Measurements from ENCODE around the gene NUSAP1. TPM values are rescaled to one million over a fixed set of nuclear protein-coding genes. Genes with fewer than 3 reads are reported as not detected.

NUSAP1 gene
- total RNA-seq, 1 donor from 2014 or later = 159 TPM

DNA sequence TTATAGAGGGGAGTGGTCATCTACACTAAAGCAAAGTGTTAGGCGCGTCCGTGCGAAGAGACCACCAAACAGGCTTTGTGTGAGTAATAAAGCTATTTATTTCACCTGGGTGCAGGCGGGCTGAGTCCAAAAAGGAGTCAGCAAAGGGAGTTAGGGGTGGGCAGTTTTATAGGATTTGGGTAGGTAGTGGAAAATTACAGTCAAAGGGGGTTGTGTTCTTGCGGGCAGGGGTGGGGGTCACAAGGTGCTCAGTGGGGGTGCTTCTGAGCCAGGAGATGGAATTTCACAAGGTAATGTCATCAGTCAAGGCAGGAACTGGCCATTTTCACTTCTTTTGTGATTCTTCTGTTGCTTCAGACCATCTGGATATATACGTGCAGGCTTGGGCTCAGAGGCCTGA lies 47.4 kb upstream of the NUSAP1 start:
- Mint-ChIP-seq H3K27ac (ENCODE audit: unreplicated experiment) (peak overlapping the region; percentile 93), H3K36me3 (ENCODE audit: low read depth) (peaks cover 25% of the 10 kb centered on the region), H3K9me3 (no peaks in the 10 kb centered on the region), H3K27me3 (ENCODE audit: low read depth) (no peaks in the 10 kb centered on the region), H3K4me3 (peak overlapping the region; percentile 90), H3K4me1 (peaks cover 44% of the 10 kb centered on the region)
- DNase-seq (ENCODE audit: low read depth, low spot score) = no peak
- TF ChIP-seq, protein P1, sequence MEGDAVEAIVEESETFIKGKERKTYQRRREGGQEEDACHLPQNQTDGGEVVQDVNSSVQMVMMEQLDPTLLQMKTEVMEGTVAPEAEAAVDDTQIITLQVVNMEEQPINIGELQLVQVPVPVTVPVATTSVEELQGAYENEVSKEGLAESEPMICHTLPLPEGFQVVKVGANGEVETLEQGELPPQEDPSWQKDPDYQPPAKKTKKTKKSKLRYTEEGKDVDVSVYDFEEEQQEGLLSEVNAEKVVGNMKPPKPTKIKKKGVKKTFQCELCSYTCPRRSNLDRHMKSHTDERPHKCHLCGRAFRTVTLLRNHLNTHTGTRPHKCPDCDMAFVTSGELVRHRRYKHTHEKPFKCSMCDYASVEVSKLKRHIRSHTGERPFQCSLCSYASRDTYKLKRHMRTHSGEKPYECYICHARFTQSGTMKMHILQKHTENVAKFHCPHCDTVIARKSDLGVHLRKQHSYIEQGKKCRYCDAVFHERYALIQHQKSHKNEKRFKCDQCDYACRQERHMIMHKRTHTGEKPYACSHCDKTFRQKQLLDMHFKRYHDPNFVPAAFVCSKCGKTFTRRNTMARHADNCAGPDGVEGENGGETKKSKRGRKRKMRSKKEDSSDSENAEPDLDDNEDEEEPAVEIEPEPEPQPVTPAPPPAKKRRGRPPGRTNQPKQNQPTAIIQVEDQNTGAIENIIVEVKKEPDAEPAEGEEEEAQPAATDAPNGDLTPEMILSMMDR (conservative IDR thresholded peaks at IDR 0.05) = no peak

DNA sequence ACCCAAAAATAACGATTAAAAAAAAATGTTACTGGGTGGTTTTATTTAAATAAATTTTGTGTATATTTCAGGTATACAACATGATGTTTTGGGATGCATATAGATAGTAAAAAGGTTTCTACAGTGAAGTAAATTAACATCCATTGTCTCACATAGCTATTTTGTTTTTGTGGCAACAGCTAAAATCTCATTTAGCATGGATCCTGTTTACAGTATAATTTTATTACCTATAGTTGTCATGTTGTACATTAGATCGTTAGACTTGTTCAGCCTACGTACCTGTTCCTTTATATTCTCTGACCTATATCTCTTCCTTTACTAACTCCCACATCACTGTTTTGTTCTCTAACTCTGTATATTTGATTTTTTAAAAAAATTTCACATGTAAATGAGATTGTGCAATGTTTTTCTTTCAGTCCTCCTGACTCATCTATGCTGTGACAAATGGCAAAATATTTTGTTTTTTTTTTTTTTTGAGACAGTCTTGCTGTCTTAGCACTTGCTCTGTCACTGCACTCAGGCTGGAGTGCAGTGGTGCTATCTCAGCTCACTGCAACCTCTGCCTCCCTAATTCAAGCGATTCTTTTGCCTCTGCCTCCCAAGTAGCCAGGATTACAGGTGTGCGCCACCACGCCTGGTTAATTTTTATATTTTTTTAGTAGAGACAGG lies 45.9 kb upstream of the NUSAP1 start:
- peak overlapping the region; percentile 64 for H3K4me3 Mint-ChIP-seq
- H3K4me1 Mint-ChIP-seq = peaks cover 44% of the 10 kb centered on the region
- H3K36me3 Mint-ChIP-seq (ENCODE audit: low read depth) = peaks cover 28% of the 10 kb centered on the region
- no peak for DNase-seq (ENCODE audit: low read depth, low spot score)
- TF ChIP-seq, protein P1 (conservative IDR thresholded peaks at IDR 0.05) = no peak
- H3K27ac Mint-ChIP-seq (ENCODE audit: unreplicated experiment) = no peak overlapping the region
- H3K27me3 Mint-ChIP-seq (ENCODE audit: low read depth) = no peaks in the 10 kb centered on the region
- H3K9me3 Mint-ChIP-seq = no peaks in the 10 kb centered on the region

DNA sequence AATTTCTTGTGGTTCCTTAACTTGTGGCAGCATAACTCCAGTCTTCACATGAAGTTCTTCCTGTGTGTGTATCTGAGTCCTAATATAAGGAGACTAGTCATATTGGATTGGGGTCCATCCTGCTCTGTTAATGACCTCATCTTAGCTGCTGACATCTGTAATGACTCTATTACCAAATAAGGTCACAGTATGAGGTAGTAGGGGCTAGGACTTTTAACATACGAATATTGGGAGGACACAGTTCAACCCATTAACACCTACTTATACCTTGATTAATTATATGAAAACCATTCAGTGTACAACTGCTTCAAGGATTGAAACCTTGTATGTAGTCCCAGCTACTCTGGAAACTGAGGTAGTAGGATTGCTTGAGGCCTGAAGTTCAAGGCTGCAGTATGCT lies 44.2 kb upstream of the NUSAP1 start:
- H3K27me3 Mint-ChIP-seq (ENCODE audit: low read depth) = no peaks in the 10 kb centered on the region
- H3K9me3 Mint-ChIP-seq = no peaks in the 10 kb centered on the region
- no peak for DNase-seq (ENCODE audit: low read depth, low spot score)
- peak overlapping the region; percentile 75 for H3K27ac Mint-ChIP-seq (ENCODE audit: unreplicated experiment)
- H3K36me3 Mint-ChIP-seq (ENCODE audit: low read depth) = peaks cover 28% of the 10 kb centered on the region
- peak overlapping the region; percentile 69 for H3K4me3 Mint-ChIP-seq
- peaks cover 40% of the 10 kb centered on the region for H3K4me1 Mint-ChIP-seq
- TF ChIP-seq, protein P1 (conservative IDR thresholded peaks at IDR 0.05) = no peak

DNA sequence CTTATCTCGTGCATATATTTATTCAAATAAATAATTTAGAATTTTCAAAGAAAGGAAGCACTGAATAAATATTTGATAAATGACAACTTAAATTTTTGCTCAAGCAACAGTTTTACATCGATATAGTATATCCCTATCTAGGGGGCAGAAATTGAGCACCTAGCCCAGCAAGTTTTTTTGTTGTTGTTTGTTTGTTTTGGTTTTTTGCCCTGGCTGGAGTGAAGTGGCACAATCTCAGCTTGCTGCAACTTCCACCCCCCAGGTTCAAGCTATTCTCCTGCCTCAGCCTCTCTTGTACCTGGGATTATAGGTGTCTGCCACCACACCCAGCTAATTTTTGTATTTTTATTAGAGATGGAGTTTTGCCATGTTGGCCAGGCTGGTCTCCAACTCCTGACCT lies 42.7 kb upstream of the NUSAP1 start:
- TF ChIP-seq, protein P1 (conservative IDR thresholded peaks at IDR 0.05) = no peak

DNA sequence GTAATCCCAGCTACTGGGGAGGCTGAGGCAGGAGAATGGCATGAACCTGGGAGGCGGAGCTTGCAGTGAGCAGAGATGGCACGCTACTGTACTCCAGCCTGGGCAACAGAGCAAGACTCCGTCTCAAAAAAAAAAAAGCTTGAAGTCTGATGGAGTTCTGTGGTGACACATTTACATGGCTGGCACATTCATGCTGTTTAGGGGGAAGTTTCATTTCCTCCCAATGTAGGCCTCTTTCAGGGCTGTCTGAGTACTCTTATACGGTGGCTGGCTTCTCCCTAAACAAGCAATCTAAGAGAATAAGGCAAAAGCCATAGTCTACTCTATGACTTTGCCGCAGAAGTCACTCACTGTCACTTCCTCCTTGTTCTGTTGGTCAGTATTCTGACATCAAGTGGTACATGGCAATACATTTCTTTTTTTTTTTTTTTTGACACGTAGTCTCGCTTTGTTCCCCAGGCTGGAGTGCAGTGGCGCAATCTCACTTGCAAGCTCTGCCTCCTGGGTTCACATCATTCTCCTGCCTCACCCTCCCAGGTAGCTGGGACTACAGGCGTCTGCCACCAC lies 41.5 kb upstream of the NUSAP1 start:
- H3K27ac Mint-ChIP-seq (ENCODE audit: unreplicated experiment) = no peak overlapping the region
- peaks cover 21% of the 10 kb centered on the region for H3K4me1 Mint-ChIP-seq
- peaks cover 16% of the 10 kb centered on the region for H3K36me3 Mint-ChIP-seq (ENCODE audit: low read depth)
- TF ChIP-seq, protein P1 (conservative IDR thresholded peaks at IDR 0.05) = no peak
- H3K9me3 Mint-ChIP-seq = no peaks in the 10 kb centered on the region
- DNase-seq (ENCODE audit: low read depth, low spot score) = no peak
- no peak overlapping the region for H3K4me3 Mint-ChIP-seq
- H3K27me3 Mint-ChIP-seq (ENCODE audit: low read depth) = no peaks in the 10 kb centered on the region

More for the DNA sequence above, 42.7 kb upstream of the NUSAP1 start:
- Mint-ChIP-seq H3K4me1 (peaks cover 31% of the 10 kb centered on the region), H3K27ac (ENCODE audit: unreplicated experiment) (no peak overlapping the region), H3K9me3 (no peaks in the 10 kb centered on the region), H3K36me3 (ENCODE audit: low read depth) (peaks cover 22% of the 10 kb centered on the region), H3K27me3 (ENCODE audit: low read depth) (no peaks in the 10 kb centered on the region), H3K4me3 (no peak overlapping the region)
- no peak for DNase-seq (ENCODE audit: low read depth, low spot score)

Data from neural crest cell (in vitro differentiated cells).